T-helper 2 cell treated with Interferon-gamma antibody and Interleukin-4, amounts not matched to agents 5 μg/mL and 100 μg/mL, for 36 hours (primary cell): ENCODE results near the gene IL27RA.
"Not testable (repeated sequence)": the region's sequence is repeated elsewhere in the genome, so short reads cannot be mapped to it uniquely, and the experiment has no call there.

Source experiments
- DNase-seq: peaks from one replicate; pipeline ENCODE4 v3.0.0; 2021; ENCODE audit warnings: low spot score
- H3K27ac Mint-ChIP-seq: one replicate; pipeline ENCODE4 v1.8.0; 2021; ENCODE audit warnings: mild to moderate bottlenecking, mixed read lengths
- H3K27me3 Mint-ChIP-seq: one replicate; pipeline ENCODE4 v1.8.0; 2021; ENCODE audit warnings: low read depth, mixed read lengths
- H3K36me3 Mint-ChIP-seq: one replicate; pipeline ENCODE4 v1.8.0; 2021; ENCODE audit warnings: low read depth, mixed read lengths
- H3K4me1 Mint-ChIP-seq: one replicate; pipeline ENCODE4 v1.8.0; 2021; ENCODE audit warnings: low read depth, mixed read lengths
- H3K4me3 Mint-ChIP-seq: one replicate; pipeline ENCODE4 v1.8.0; 2022; ENCODE audit warnings: mild to moderate bottlenecking, moderate library complexity, mixed read lengths
- H3K9me3 Mint-ChIP-seq: one replicate; pipeline ENCODE4 v1.8.0; 2021; ENCODE audit warnings: mixed read lengths

The IL27RA gene

GRCh38 chr19:14028901-14029300, 2.7 kb upstream of the IL27RA start:
- H3K9me3 Mint-ChIP-seq = no peaks in the 10 kb centered on the region
- no peak overlapping the region for H3K4me3 Mint-ChIP-seq
- H3K27ac Mint-ChIP-seq = no peak overlapping the region
- no peak for DNase-seq
- no peaks in the 10 kb centered on the region for H3K27me3 Mint-ChIP-seq
- peaks cover 7% of the 10 kb centered on the region for H3K36me3 Mint-ChIP-seq
- peaks cover 8% of the 10 kb centered on the region for H3K4me1 Mint-ChIP-seq

GRCh38 chr19:14030997-14031718, 404 bp upstream of the IL27RA start:
- Mint-ChIP-seq H3K9me3 (no peaks in the 10 kb centered on the region), H3K27me3 (no peaks in the 10 kb centered on the region), H3K27ac (peak overlapping the region; percentile 93), H3K36me3 (peaks cover 15% of the 10 kb centered on the region), H3K4me3 (peak overlapping the region; percentile 93), H3K4me1 (peaks cover 10% of the 10 kb centered on the region)
- no peak for DNase-seq

- peak overlapping the region; percentile 76 for H3K27ac Mint-ChIP-seq
- H3K4me3 Mint-ChIP-seq = peak overlapping the region; percentile 72
- H3K27me3 Mint-ChIP-seq = no peaks in the 10 kb centered on the region
- H3K4me1 Mint-ChIP-seq = peaks cover 13% of the 10 kb centered on the region
- no peaks in the 10 kb centered on the region for H3K9me3 Mint-ChIP-seq
- DNase-seq = no peak
- H3K36me3 Mint-ChIP-seq = peaks cover 31% of the 10 kb centered on the region
Measured at GRCh38 chr19:14033946-14034345, 2.4 kb downstream of the IL27RA start.

GRCh38 chr19:14035159-14035558, 3.6 kb downstream of the IL27RA start:
- not testable (repeated sequence) for H3K9me3 Mint-ChIP-seq, H3K4me3 Mint-ChIP-seq, DNase-seq, H3K27ac Mint-ChIP-seq, H3K27me3 Mint-ChIP-seq
- H3K36me3 Mint-ChIP-seq = peaks cover 40% of the 10 kb centered on the region
- peaks cover 13% of the 10 kb centered on the region for H3K4me1 Mint-ChIP-seq

GRCh38 chr19:14035706-14036105, 4.1 kb downstream of the IL27RA start:
- H3K27ac Mint-ChIP-seq = no peak overlapping the region

GRCh38 chr19:14039181-14039580, 7.6 kb downstream of the IL27RA start:
- no peaks in the 10 kb centered on the region for H3K9me3 Mint-ChIP-seq
- H3K4me3 Mint-ChIP-seq = no peak overlapping the region
- DNase-seq = no peak
- peaks cover 6% of the 10 kb centered on the region for H3K4me1 Mint-ChIP-seq
- H3K27ac Mint-ChIP-seq = no peak overlapping the region
- peaks cover 47% of the 10 kb centered on the region for H3K36me3 Mint-ChIP-seq
- H3K27me3 Mint-ChIP-seq = no peaks in the 10 kb centered on the region

More at GRCh38 chr19:14035706-14036105, 4.1 kb downstream of the IL27RA start:
- DNase-seq = no peak
- peaks cover 13% of the 10 kb centered on the region for H3K4me1 Mint-ChIP-seq
- H3K4me3 Mint-ChIP-seq = no peak overlapping the region
- H3K27me3 Mint-ChIP-seq = no peaks in the 10 kb centered on the region
- H3K9me3 Mint-ChIP-seq = no peaks in the 10 kb centered on the region
- peaks cover 40% of the 10 kb centered on the region for H3K36me3 Mint-ChIP-seq

- H3K27ac Mint-ChIP-seq = peak overlapping the region; percentile 77
- not testable (repeated sequence) for H3K9me3 Mint-ChIP-seq, H3K27me3 Mint-ChIP-seq, H3K4me1 Mint-ChIP-seq, H3K4me3 Mint-ChIP-seq
- peak; percentile 16 for DNase-seq
- H3K36me3 Mint-ChIP-seq = peaks cover 51% of the 10 kb centered on the region
Measured at GRCh38 chr19:14042659-14043608, 11.4 kb downstream of the IL27RA start.

GRCh38 chr19:14047866-14048265, 16.3 kb downstream of the IL27RA start:
- H3K27me3 Mint-ChIP-seq, H3K4me3 Mint-ChIP-seq, H3K4me1 Mint-ChIP-seq, H3K9me3 Mint-ChIP-seq, H3K27ac Mint-ChIP-seq, DNase-seq: not testable (repeated sequence)
- peaks cover 61% of the 10 kb centered on the region for H3K36me3 Mint-ChIP-seq

GRCh38 chr19:14048443-14049153, 17.0 kb downstream of the IL27RA start:
- no peak overlapping the region for H3K4me3 Mint-ChIP-seq
- H3K27me3 Mint-ChIP-seq = no peaks in the 10 kb centered on the region
- no peaks in the 10 kb centered on the region for H3K4me1 Mint-ChIP-seq
- peaks cover 58% of the 10 kb centered on the region for H3K36me3 Mint-ChIP-seq
- no peaks in the 10 kb centered on the region for H3K9me3 Mint-ChIP-seq
- no peak overlapping the region for H3K27ac Mint-ChIP-seq
- peak; percentile 51 for DNase-seq

GRCh38 chr19:14050512-14050911, 18.9 kb downstream of the IL27RA start:
- H3K36me3 Mint-ChIP-seq = peaks cover 65% of the 10 kb centered on the region
- no peaks in the 10 kb centered on the region for H3K9me3 Mint-ChIP-seq
- no peak for DNase-seq
- H3K27me3 Mint-ChIP-seq = peaks cover 2% of the 10 kb centered on the region
- H3K4me3 Mint-ChIP-seq = no peak overlapping the region
- no peaks in the 10 kb centered on the region for H3K4me1 Mint-ChIP-seq
- H3K27ac Mint-ChIP-seq = no peak overlapping the region

GRCh38 chr19:14050961-14051360, 19.4 kb downstream of the IL27RA start:
- DNase-seq, H3K4me3 Mint-ChIP-seq, H3K4me1 Mint-ChIP-seq, H3K27ac Mint-ChIP-seq, H3K9me3 Mint-ChIP-seq, H3K27me3 Mint-ChIP-seq: not testable (repeated sequence)
- peaks cover 62% of the 10 kb centered on the region for H3K36me3 Mint-ChIP-seq

- peaks cover 54% of the 10 kb centered on the region for H3K36me3 Mint-ChIP-seq
- DNase-seq = no peak
- no peak overlapping the region for H3K27ac Mint-ChIP-seq
- H3K4me3 Mint-ChIP-seq = no peak overlapping the region
- H3K27me3 Mint-ChIP-seq = peaks cover 5% of the 10 kb centered on the region
- peaks cover 1% of the 10 kb centered on the region for H3K4me1 Mint-ChIP-seq
- no peaks in the 10 kb centered on the region for H3K9me3 Mint-ChIP-seq
Measured at GRCh38 chr19:14051980-14052379, 20.4 kb downstream of the IL27RA start.

GRCh38 chr19:14052470-14052869, 20.9 kb downstream of the IL27RA start:
- Mint-ChIP-seq H3K27ac (no peak overlapping the region), H3K36me3 (peaks cover 50% of the 10 kb centered on the region), H3K27me3 (peaks cover 6% of the 10 kb centered on the region), H3K4me3 (no peak overlapping the region), H3K4me1 (peaks cover 2% of the 10 kb centered on the region), H3K9me3 (no peaks in the 10 kb centered on the region)
- no peak for DNase-seq

- H3K4me3 Mint-ChIP-seq = no peak overlapping the region
- peaks cover 7% of the 10 kb centered on the region for H3K4me1 Mint-ChIP-seq
- H3K27ac Mint-ChIP-seq = no peak overlapping the region
- H3K9me3 Mint-ChIP-seq = no peaks in the 10 kb centered on the region
- no peak for DNase-seq
- H3K27me3 Mint-ChIP-seq = peaks cover 11% of the 10 kb centered on the region
- H3K36me3 Mint-ChIP-seq = peaks cover 46% of the 10 kb centered on the region
Measured at GRCh38 chr19:14053032-14053431, 21.5 kb downstream of the IL27RA start.
